Pulmonary artery endothelial cell (primary cell): ENCODE measurements around the gene KYNU. TPM values are rescaled to one million over a fixed set of nuclear protein-coding genes. Genes with fewer than 3 reads are reported as not detected.
"Not testable (repeated sequence)": the region's sequence is repeated elsewhere in the genome, so short reads cannot be mapped to it uniquely, and the experiment has no call there.

Experiments used
- DNase-seq: peaks from one replicate; pipeline ENCODE4 v3.0.0-alpha.2; 2011; ENCODE audit warnings: low read depth, low spot score
- total RNA-seq: library from RNA; depleted of rRNA; stranded (reverse); fragments of >200 nt; gene quantifications from 2 replicates; pipeline ENCODE4 v1.2.3, GENCODE V29; 2014

The KYNU gene
- total RNA-seq, 1 donor from 2014 or later = 0.07 TPM

DNA sequence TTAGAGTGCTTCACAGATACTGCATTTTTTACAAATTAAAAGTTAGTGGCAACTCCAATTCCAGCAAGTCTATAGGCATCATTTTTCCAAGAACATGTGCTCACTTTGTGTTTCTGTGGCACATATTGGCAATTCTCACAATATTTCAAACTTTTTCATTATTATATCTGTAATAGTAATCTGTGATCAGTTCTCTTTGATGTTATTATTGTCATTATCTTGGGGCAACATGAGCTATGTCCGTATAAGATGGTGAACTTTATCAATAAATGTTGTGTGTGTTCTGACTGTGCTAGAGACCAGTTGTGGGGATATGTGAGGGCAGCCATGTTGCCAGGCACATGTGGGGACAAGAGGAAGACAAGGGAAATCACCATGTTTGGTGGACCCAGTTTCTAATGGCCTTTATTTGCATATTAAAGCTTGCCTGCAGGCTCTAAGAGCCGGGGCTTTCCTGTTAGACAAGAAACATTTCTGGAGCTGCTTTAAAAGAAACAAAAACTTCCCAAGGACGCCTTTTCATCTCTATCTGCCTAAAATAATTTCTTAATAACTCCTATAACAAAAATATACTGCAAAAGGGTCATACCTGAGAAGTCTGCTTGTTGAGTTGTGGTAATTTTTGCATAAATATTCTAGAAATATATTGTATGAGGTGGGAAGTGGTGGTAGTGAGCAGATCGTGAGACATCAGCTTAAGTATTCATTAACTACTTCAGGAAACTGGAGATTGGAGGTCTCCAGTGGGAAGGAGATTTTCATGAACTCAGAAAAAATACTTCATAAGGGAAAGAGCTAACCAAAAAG, 37.2 kb downstream of the KYNU start:
- DNase-seq = no peak

DNA sequence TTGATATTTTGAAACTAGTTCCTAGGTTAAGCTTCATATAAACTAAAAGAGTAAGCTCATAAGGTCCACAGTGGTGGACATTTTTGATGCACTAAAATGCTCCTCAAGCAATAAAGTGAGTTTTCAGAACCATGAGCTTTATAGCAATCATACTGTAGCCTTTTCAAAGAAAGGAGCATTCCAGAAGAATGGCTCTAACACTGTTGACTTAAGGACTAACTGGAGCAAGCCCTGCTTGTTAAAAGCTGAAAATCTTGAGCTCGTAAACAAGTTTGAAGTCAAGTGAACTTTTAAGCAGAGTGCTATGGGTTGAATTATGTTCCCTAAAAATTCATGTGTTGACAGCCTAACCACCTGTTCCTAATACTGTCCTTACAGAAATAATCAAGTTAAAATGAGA, 38.0 kb downstream of the KYNU start:
- DNase-seq = no peak

DNA sequence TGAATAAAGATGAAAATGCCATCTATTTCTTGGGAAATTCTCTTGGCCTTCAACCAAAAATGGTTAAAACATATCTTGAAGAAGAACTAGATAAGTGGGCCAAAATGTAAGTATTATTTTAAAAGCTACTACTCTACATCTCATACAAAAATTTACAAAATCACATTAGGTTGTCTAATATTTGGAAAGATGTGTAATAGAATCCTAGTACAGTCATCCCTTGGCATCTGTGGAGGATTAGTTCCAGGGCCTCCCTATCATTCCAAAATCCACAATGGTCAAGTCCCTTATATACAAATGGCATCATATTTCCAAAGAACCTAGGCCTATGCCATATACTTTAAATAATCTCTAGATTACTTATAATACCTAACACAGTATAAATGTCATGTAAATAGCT, 41.2 kb downstream of the KYNU start:
- no peak for DNase-seq

GRCh38 chr2:142920571-142920970, 43.1 kb downstream of the KYNU start:
- DNase-seq = no peak

GRCh38 chr2:142926445-142926844, 49.0 kb downstream of the KYNU start:
- DNase-seq = no peak

GRCh38 chr2:142930835-142931398, 53.5 kb downstream of the KYNU start:
- no peak for DNase-seq

- no peak for DNase-seq
Observed at GRCh38 chr2:142933916-142934315, 56.5 kb downstream of the KYNU start.

DNA sequence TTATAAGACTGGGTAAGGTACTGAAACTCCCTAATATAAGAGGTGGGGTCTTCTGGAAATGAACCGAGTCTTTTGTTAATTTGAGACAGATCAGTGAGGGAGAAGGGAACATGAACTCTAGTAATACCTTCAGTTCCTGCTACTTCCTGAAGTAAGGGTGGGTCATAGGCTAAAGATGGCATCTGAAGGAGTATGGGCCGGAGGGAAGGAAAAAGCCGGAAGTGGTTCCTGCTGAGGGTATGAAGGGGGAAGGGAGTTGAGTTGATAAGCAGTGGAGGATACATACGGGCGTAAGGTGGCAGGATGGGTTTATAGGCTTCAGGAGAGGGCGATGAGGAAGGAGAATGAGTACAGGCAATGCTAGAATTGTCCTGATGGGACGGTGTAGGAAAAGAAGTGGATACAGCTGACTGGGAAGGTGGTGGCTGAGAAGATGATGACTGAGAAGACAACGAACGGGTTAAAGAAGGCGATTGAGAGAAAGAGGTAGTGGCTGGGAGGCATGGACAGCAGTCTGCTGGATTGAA, 58.2 kb downstream of the KYNU start:
- DNase-seq = no peak

DNA sequence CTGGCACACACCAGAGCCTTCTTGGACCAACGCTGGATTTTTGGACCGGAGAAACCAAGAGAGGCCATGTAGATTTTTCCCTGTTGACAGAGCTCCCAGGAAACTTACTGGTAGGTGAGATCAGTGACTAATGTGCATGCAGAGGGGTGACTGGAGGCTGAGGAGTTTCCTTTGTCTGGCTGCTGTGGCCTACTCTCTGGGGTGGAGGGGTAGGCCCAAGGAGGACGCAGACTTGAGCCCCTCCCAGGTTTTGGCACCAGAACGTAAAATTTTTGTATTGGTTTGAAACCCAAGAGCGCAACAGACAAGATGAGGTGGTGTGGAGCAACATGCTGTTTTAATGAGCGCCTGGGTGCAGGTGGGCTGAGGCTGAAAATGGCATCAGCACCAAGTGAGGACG, 59.2 kb downstream of the KYNU start:
- DNase-seq = no peak

- DNase-seq = no peak
Observed at GRCh38 chr2:142937347-142937746, 59.9 kb downstream of the KYNU start.

DNA sequence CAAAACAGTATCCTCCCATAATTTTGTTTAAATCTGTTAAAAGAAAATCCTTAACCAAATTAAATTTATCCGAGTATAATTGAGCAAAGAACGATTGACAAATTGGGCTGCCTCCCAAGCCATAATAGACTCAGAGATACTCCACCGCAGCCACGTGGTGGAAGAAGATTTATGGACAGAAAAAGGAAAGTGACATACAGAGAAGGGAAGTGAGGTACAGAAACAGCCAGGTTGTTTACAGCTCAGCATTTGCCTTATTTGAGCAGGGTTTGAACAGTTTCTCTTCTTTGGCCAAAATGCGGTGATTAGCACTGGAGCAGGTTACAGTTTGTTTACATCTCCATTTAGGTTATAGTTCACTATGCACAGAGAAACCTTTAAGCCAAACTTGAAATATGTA, 60.8 kb downstream of the KYNU start:
- no peak for DNase-seq

DNA sequence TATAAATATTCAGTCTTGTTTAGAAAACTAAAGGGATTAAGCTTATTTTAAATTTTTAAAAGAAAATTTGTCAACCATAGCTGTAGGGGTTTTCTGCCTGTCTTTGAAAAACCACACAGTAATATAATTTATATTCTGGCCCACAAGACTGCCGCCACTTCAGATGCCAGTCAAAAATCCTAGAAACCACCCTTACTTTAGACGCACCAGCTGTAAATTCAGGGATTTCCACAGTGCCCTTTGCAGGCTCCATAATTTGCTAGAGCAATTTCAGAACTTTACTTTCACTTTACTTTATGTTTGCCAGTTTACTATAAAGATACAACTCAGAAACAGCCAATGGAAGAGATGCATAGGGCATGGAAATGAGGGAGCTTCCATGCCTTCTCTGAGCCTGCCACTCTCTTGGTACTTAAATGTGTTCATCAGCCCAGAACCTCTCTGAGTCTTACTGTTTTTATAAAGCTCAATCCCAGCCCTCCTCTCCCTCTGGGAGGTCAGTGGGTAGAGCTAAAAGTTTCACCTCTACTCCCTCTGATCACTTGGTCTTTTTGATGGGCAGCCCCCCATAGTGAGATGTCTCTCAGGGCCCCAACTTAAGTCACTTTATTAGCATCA, 63.3 kb downstream of the KYNU start:
- DNase-seq = no peak

DNA sequence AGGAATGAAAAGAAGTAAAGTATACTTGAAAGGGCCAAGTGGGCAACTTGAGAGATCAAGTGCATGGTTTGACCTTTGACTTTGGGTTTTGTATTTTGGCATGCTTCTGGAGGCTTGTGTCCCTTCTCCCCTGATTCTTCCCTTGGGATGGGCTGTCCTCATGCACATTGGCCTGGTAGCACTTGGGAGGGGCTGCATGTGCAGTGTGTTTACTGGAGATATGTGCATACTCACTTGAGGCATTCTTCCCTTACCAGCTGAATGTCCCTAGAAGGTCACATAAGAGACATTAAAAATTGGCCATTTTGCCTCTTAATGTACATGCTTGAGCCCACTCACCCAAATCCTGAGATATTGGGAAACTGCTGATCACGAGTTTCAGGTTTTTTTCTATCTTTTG, 65.2 kb downstream of the KYNU start:
- DNase-seq = no peak

DNA sequence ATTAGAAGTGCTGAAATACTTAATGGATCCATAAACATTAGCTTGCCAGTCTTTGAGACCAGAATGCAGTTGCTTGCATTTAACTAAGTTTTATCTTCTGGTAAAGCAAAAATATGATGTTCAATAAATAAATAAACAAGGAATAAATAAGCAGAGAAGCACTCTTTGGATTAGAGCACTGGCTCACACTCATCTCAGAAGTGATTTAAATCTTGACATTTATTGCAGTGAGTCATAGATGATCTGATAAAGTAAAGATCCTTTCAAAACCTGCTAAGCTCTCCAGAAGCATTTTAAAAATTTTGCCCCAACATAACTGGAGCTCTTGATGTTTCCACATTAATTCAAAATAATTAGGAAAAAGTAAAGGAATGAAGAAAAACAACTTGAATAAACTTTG, 66.8 kb downstream of the KYNU start:
- no peak for DNase-seq

DNA sequence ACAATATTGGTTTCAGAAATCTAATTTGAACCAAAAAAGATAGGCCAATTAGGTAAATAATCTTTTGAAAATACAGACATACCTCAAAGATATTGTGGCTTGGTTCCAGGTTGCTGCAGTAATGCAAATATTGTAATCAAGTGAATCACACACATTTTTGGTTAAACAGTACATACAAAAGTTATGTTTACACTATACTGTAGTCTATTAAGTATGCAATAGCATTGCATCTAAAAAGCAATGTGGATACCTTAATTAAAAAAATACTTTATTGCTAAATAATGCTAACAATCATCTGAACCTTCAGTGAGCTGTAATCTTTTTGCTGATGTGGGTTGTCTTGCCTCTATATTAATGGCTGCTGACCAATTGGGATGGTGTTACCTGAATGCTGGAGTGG, 67.3 kb downstream of the KYNU start:
- DNase-seq = no peak

- no peak for DNase-seq
Observed at GRCh38 chr2:142946941-142947340, 69.5 kb downstream of the KYNU start.

- not testable (repeated sequence) for DNase-seq
Observed at GRCh38 chr2:142948723-142949122, 71.3 kb downstream of the KYNU start.

DNA sequence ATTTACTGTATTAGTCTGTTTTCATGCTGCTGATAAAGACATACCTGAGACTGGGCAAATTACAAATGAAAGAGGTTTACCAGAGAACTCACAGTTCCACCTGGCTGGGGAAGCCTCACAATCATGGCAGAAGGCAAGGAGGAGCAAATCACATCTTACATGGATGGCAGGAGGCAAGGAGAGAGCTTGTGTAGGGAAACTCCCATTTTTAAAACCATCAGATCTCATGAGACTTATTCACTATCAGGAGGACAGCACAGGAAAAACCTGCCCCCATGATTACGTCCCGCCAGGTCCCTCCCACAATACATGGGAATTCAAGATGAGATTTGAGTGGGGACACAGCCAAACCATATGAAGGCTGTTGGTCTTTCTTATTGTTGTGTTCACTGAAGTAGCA, 72.9 kb downstream of the KYNU start:
- not testable (repeated sequence) for DNase-seq

DNA sequence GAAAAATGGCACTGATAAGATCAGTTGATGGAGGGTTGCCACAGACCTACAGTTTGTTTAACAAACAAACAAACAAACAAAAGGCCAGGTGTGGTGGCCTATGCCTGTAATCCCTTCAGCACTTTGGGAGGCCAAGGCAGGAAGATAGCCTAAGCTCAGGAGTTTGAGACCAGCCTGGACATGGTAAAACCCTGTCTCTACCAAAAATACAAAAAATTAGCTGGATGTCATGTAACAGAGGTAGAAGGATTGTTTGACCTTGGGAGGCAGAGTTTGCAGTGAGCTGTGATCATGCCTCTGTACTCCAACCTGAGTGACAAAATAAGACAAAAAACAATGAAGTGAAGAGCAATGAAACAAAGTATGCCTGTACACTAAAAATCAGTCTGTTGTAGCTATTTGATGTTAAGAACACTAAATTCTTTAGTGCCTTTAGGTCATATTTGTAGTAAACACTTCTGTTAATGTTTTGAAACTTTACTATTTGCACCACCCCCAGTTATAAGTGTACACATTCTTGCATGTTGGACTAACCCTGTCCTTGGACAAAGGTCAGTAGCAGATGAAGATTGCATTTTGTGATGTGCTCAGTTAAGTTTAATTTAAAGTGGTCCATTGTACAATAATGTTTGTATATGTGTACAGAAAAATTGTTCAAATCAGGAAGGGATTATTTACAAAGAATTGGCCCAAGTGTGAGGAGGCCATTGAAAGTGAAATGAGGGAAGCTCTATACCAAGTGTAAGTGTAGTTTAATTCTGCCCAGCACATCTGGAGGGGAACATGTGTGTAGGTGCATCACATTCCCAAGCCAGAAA, 73.9 kb downstream of the KYNU start:
- no peak for DNase-seq

- no peak for DNase-seq
Observed at GRCh38 chr2:142952018-142952417, 74.6 kb downstream of the KYNU start.

DNA sequence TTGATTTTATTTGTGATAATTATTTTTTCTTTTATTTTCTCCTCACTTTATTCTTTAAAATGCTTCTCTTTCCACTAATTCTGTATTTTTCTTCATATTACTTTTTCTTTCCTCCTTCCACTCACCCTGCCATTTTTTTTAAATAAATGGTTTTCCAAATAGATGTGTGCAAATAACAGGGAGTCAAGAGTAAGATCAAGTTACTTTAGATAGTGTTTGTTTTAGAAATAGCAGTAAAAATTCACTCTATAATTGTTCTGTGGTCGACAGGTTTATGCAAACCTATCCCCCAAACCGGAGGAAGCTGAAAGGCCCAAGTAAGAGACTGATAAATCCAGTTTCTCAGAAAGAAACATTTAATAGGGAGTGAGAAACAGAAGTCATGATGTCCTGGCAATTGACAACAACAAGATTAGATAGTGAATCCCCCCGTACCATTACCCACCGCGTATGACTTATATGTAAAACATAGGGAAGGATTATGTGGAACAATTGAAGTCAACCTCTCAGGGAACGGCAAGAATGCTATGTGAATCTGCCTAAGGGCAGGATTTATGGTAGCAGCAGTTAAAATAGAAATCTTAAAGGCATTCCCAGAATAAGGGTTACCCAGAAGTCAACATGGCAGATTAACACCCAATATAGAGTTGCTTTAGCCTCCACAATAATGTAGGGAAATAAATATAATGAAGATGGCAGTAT, 75.5 kb downstream of the KYNU start:
- no peak for DNase-seq
